GM18868 (cell line): ENCODE measurements around the gene NECAP2.
"Not testable (repeated sequence)": the region's sequence is repeated elsewhere in the genome, so short reads cannot be mapped to it uniquely, and the experiment has no call there.

ENCODE experiments used
- ATAC-seq: cut with Tn5 transposase; IDR thresholded peaks from one replicate; pipeline ENCODE4 v1.9.1; 2021; ENCODE audit warnings: mild to moderate bottlenecking, moderate library complexity; ENCODE audit not compliant: unreplicated experiment

The NECAP2 gene

DNA sequence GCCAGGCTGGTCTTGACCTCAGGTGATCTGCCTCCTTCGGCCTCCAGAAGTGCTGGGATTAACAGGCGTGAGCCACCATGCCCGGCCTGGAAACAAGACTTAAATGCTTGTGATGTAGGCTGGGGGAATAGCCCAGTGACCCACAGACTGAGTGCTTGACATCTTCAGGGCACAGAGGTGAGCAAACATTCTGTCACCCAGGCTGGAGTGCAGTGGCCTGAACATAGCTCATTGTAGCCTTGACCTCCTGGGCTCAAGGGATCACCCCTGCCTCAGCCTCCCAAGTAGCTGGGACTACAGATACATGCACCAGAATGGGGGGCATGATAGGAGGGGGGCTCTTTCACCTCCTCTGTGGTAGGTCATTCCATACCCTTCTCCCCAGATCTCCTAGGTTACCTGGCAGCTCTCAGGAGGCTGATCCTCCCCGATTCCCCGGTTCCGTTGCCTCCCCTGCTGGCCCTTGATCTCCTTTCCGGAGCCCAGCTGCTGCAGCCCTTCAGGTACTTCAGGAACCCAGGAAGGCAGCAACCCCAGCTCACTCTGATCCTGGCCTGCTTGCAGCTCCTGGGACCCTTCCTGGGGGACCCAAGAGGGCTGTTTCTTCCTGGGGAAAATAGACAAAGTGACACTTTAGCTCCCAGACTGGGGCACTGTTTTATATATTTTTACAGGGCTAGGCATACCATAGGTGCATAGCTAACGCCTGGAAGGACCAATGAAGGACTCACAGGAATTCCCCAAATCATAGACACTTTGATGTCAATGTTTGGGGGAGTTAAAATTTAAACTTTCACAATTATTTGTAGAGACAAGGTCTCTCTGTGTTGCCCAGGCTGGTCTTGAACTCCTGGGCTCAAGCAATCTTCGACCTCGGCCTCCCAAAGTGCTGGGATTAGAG, 15.1 kb upstream of the NECAP2 start:
- no peak for ATAC-seq

DNA sequence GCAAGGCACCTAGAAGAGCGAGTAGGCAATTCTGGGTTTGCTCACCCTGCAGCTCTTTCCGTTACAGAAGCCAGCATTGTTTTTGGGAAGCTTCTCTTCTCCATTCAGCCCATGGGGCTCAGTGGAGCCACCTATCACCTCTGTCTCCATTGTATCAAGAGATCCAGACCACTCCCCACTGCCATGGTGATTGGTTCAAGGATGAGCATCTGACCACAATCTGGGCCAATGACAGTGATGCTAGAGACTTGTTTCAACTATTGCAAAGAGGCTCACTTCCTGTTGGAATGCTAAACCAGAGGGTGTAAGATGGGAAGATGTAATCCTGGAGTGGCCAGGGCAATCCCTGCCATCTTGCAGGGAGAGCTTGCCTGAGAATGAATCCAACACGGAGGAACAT, 9.9 kb upstream of the NECAP2 start:
- no peak for ATAC-seq

DNA sequence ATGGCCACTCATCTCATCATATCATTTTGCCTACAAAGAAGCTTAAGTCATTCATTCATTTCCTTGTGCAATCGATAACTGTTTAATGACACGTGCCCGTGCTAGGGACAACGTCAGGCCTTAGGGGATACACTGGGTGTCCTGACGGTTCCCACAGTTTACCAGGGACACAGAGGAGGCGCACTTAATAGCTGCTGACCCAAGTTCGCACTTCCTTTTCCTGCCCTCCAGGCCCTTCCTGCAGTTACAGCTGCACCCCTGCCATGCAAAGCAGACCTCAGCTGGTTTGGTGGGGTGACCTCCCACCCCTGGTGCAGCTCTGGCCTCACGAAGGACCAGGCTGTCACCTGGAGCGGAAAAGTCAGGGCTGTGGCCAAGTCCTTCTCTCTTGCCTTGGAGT, 7.5 kb upstream of the NECAP2 start:
- ATAC-seq, result no peak

DNA sequence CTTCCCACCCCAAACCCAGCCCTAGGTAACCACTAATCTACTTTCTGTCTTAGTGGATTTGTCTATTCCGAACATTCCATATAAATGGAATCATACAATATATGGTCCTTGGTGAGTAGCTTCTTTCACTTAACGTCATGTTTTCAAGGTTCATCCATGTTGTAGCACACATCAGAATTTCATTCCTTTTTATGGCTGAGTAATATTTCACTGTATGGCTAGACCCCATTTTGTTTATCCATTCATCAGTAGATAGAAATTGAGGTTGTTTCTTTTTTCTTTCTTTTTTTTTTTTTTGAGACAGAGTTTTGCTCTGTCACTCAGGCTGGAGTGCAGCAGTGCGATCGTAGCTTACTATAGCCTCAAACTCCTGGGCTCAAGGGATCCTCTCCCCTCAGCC, 6.5 kb upstream of the NECAP2 start:
- ATAC-seq, result no peak

DNA sequence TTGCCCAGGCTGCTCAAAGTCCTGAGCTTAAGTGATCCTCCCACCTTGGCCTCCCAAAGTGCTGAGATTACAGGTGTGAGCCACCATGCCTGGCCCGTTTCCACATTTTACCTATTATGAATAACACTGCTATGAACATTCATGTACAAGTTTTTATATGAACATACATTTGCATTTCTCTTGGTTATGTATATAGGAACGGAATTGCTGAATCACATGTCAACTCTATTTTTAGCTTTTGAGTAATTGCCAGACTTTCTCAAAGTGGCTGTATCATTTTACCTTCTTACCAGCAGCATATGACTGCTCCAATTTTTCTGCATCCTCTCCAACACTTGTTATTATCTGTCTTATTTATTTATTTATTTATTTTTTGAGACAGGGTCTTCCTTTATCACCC, 6.0 kb upstream of the NECAP2 start:
- ATAC-seq, result no peak

DNA sequence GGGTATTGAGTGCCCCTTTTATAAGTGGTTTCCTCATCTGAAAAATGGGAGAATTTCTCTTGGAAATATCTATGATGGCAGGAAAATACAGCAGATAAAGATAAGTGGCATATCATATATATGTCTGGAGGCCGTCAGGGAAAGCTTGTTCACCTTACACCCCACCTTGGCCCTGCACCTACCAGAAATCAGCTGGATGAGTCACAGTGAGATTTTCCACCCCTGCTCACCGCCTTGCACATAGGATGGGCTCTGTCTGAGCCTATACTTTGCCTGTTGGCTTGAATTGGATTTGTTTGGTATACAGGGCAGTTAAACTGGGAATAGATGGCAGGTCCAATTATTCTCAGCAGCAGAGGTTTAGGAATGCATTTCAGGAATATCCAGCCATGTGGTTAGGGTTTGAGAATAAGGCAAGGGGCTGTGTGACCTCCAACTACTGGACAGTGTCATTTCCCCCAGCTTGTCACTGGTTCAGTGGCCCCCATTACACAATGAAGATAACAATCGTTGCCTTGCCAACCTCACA, 3.5 kb upstream of the NECAP2 start, which contains the start of gene SPATA21:
SPATA21 (minus strand) TSS at position 479 of the 529 bp plus-strand sequence. CDS start 6,053 bp downstream, outside the sequence.
- ATAC-seq, result no peak

DNA sequence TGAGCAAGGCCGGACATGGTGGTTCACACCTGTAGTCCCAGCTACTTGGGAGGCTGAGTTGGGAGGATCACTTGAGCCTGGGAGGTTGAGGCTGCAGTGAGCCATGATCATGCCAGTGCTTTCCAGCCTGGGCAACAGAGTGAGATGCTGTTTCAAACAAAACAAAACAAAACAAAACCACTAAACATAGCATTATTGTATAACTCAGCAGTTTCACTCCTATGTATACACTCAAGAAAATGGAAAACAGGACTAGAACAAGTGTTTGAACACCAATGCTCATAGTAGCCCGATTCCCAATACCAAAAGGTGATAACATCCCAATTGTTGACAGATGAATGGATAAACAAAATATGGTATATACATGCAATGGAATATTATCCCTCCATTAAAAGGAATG, 2.0 kb upstream of the NECAP2 start:
- ATAC-seq, result no peak

DNA sequence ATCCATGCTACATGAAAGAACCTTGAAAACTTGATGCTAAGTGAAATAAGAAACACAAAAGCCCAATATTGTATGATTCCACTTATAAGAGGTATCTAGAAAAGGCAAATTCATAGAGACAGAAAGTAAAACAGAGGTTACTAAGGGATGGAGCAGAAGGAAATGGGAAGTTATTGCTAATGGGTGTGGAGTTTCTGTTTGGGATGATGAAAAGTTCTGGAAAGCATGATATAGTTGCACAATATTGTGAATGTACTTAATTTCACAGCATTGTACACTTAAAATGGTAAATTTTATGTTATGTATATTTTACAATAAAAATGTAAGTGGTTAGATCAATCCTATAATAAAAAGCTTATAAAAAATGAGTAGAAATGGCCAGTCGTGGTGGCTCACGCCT, 1.6 kb upstream of the NECAP2 start:
- no peak for ATAC-seq

DNA sequence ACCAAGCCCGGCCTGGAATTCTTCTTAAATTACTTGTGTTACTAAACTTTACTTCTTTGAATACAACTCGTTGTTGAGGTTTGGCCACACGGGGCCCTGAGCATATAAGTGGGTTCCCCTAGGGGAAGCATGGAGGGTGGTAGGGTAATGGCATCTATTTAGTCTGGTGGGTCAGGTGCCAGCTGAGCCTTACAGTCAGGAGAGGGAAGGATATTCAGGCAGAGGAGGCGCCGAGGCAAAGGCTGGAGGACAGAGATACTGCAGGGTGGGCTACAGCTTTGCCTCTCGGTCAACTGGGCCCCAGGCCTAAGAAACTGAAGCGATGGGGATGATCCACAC, 424 bp upstream of the NECAP2 start:
- peak; percentile 18 for ATAC-seq

DNA sequence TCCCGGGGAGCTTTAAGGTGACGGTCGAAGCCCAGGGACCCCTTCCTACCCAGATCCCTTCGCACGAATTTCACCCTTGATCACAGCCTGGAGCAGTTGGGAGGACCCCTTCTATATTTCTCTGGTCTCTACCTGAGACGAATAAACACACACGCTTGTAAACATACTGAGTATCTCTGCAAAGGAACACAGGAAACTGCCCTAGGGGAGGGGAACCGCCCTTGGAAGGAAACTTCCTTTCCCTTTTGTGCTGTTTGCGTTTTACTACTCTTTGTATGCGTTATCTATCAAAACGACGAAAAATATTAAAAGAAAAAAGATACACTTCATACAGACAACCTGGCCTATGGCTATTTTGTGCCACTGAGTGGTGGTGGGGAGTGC, 750 bp downstream of the NECAP2 start:
- no peak for ATAC-seq

DNA sequence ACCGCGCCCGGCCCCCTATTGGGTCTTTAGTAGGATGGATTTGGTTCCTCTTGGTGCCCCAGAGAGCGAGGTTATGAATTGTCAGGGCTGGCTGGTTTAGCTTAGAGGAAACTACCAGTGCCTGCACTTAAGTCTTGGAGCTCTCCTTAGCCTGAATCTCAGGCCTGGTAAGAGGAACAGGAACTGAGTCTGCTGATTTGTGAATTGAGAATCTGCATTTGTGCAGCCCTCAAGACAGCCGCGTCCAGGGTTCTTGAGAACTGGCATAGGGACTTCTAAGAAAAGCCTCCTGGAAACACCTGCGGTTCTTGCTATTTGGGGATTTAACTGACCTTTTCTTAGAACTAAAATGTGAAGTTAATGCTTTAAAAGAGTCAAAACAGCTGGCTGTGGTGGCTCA, 1.7 kb downstream of the NECAP2 start:
- no peak for ATAC-seq

DNA sequence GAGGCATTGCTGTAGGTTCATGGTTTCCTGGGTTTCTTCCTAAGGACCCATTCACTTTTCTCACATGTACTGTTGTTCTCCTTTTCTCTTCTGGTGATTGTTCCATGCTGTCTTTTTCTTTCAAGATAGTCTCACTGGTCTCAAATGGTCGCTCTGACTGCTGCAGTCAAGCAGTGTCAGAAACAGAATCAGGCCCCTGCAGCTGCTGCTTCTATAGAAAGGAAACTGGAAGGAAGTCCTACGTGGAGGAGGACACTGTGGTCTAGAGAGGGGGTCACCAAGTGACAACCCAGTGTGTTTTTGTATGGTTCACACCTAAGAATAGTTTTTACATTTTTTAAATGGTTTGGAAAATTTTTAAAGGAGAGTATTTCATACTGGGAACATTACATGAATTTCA, 2.4 kb downstream of the NECAP2 start:
- no peak for ATAC-seq

DNA sequence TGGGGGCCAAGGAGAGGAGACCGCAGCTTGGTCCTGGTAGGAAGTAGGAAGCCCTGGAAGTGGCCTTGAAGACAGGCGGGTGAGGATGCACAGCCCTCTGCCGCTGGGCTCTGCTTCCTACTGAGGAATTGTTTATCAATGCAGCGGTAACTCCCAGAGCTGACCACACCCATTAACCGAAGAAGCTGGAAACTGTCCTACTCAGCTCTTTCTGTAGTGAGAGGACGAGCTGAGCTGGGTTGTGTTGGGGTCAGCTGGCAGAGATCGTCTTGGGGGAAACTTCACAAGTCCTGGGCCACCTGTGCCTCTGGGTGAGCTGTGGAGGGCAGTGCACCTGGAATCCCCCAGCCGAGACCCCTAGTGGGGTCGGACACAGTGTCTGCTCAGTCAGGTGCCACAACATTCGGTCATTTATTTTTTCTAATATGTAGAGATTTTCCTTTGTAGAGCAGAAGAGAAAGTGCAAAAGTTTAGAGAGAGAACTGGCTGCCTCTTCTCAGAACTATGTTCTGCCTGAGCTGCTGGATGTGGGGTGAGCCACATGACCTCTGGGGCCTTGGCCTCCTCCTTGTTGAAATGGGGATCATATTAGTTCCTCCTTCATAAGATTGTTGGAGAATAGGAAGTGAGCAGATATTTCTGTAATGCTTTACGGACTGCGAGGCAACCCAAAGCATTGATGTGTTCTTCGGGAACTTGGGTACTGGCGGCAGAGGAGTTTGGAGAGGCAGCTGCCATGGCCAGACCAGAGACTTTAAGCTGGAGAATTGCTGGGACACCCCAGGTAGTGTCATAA, 3.6 kb downstream of the NECAP2 start:
- no peak for ATAC-seq

DNA sequence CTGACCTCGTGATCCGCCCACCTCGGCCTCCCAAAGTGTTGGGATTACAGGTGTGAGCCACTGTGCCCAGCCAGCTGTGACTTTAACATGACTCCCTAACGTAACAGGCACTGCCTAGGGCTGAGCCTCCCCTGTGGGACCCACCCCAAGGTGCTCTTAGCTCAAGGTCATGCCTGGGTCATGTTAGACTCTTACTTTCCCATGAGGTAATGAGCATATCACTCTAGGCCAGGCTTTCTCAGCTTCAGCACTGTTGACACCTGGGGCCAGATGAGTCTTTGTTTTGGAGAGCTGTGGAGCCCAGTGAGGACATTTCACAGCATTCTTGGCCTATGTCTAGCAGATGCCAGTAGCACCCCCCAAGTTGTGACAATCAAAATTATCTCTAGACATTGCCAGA, 4.5 kb downstream of the NECAP2 start:
- no peak for ATAC-seq

DNA sequence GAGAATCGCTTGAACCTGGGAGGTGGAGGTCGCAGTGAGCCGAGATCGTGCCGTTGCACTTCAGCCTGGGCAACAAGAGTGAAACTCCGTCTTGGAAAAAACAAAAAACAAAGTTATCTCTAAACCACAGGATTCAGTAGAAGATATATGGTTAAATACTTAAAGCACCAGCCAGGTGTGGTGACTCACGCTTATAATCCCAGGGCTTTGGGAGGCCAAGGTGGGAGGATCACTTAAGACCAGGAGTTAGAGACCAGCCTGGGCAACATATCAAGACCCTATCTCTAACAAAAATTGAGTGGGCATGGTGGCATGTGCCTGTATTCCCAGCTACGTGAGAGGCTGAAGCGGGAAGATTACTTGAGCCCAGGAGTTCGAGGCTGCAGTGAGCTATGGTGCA, 5.6 kb downstream of the NECAP2 start:
- ATAC-seq, result no peak

DNA sequence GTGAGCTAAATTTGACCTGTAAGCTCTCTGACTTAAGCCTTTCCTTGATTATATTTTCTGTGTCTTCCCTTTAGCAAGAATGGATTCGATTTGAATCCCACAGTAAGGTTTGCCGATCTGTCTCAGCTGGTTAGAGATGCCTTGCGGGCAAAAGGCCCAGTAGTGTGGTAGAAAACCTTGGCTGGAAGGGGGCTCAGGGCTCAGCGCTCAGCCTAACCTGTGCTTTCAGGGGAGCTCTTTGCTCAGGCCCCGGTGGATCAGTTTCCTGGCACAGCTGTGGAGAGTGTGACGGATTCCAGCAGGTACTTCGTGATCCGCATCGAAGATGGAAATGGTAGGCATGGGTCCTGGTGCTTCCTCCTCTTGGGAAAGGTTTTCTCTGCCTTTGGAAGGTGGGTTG, 7.1 kb downstream of the NECAP2 start:
- ATAC-seq, result no peak

DNA sequence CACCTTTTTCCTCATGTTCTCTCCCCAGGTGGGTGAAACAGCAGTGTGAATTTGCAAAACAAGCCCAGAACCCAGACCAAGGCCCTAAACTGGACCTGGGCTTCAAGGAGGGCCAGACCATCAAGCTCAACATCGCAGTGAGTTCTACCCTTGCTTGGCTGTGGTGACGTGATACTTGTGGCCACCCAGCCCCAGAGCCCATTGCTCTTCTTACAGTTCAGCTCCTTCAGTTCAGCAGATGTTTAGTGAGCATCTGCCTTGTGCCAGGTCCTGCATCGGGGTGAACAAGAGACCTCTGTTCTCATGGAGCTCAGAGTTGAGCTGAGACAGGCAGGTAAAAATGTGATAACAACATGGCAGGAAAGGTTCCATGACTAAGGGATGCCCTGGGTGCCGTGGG, 8.5 kb downstream of the NECAP2 start:
- ATAC-seq, result no peak

DNA sequence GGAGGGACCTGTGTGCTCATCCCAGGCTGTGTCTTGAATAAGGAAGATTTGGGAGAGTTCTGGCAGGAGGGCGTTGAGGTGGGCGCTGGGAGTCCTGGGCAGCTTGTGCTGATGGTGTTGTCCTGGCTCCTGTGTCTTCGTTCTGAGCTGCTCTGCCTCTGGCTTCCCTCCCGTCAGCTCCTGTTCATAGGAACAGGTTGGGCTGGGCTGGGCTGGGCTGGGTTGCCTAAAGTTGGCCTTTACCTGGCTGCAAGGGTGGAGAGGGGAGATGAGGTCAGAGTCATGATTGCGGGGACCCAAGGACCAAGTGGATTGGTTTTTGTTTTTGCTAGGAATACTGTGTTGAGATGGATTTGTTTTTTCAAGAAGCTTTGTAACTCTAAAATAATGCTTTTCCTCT, 9.1 kb downstream of the NECAP2 start:
- no peak for ATAC-seq

DNA sequence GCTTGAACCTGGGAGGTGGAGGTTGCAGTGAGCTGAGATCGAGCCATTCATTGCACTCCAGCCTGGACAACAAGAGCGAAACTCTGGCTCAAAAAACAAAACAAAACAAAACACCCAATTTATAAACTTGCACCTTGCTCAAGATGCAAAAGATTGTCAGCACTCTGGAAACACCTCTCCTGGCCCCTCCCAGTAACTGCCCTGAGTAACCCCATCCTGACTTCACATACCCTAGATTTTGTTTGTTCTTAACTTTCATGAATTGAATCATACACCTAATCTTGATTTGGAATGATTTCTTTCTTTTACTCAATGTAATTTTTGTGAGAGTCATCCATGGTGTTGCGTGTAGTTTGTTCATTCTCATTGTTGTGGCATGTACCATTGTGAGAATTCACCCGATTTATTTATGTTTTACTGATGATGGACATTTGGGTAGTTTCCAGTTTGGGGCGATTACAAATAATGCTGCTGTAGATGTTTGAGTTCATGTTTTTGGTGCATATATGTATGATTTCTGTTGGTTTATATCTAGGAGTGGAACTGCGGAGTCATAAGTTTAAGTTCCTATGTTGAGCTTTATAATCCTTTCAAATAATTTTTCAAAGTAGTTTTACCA, 10.4 kb downstream of the NECAP2 start:
- no peak for ATAC-seq

DNA sequence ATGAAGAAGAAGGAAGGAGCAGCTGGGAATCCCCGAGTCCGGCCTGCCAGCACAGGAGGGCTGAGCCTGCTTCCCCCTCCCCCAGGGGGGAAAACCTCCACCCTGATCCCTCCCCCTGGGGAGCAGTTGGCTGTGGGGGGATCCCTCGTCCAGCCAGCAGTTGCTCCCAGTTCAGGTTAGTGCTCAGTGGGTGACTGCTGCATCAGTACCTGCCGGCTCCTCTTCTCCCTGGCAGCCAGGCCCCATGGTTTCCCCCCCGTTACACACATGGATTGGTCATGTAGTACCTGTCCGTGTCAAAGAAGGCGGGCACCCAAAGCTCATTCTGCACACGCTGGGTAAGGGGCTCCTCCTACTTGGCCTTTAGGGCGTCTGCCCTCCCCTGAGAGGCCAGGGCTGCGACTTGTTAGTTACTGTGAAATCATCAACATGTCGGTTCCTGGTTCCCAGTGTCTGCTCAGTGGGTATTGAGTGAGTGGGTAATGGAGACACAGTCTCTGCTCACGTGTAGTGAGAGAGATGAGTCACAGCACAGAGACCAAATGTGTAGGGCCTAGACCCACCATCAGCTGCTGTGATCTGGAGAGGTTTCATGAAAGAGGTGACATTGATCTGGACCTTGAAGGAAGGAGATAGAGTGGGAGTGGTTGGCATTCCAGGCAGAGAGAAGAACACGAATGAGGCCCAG, 11.5 kb downstream of the NECAP2 start:
- ATAC-seq, result peak; percentile 56

DNA sequence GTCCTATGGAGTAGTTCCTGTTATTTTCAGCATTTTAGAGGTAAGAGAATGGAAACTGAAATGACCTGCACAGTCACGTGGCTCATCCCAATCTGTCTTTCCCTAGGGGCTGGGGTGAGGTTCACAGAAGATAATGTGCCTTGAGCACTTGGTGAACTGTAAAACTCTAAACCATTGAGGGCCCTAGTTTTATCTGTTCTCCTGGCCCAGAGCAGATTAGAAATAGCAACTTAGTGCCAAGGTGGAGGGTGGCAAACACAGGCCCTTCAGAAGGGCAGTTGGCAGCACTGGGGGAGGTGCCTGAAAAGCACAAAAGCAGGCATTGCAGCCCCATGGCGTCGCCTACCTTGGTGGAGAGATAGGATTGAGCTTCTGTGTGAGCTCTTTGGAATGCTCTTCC, 14.4 kb downstream of the NECAP2 start:
- not testable (repeated sequence) for ATAC-seq
